Fibroblast of skin of right quadriceps (primary cell): ENCODE results near the gene CATSPERZ.

Source experiments
- DNase-seq: peaks from one replicate; pipeline ENCODE4 v3.0.0-alpha.2; 2013

The CATSPERZ gene

DNA sequence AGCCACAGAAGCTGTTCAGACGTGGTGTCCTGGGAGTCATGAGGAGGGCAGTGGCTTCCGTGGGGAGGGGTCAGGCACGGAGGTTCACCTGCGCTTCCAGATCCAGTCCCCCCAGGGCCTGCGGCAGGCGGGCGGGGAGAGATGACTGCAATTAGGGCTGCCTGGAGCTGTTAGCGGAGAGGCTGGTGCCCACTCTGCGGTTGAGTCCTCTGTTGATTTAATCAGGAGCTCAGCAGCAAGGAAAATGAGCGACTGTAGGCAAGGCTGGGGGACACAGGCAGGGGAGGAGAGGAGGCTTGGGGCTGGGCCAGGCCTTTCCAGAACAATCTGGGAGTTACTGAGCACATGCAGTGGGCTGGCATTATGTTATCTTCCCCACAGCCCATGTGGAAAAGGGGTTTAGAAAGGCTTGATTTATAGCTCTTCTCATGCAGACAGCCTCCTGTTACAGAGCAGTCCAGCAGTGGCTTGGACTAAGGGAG lies 35.7 kb upstream of the CATSPERZ start:
- DNase-seq: no peak

DNA sequence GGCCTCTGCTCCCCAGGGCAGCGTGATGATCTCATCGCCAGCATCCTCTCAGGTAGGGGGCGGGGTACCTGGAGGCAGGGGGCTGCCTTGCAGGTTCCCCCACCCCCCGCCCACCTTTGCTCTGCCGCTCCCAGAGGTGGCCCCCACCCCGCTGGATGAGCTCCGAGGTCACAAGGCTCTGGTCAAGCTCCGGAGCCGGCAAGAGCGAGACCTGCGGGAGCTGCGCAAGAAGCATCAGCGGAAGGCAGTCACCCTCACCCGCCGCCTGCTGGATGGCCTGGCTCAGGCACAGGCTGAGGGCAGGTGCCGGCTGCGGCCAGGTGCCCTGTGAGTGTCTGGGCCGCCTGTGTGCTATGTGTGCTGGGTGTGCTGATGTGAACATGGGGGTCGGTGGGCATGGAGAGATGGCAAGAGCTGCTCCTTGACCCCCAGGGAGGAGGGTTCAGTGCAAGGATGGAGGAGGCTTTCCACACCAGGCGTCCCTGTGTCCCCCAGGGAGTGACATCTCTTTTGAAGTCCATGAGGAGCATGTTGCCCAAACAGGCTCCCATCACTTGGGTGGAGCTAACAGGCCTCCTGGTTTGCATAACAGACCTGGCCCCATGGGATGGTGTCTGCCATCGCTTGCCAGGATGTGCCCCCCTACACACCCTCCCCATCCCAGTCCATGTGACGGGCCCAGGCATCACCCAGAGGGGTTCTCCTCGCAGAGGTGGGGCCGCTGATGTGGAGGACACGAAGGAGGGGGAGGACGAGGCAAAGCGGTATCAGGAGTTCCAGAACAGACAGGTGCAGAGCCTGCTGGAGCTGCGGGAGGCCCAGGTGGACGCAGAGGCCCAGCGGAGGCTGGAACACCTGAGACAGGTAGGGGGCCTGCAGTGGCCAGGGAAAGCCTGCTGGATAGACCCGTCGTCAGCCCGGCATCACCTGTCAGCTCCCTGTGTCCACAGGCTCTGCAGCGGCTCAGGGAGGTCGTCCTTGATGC lies 34.7 kb upstream of the CATSPERZ start:
- DNase-seq: no peak

DNA sequence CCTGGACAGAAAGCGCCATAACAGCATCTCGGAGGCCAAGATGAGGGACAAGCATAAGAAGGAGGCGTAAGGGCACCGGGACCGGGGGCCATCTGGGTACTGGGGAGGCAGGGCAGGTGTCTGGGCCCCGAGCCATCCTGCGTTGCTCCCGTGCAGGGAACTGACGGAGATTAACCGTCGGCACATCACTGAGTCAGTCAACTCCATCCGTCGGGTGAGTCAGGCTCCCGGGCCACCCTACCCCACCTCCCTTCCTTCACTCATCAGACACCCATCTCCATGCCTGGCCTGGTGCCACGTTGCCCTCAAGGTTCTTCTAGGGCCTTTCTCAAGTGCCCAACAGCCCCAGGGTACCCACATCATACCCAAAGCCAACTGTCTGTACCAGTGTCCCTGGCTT lies 33.8 kb upstream of the CATSPERZ start:
- no peak for DNase-seq

DNA sequence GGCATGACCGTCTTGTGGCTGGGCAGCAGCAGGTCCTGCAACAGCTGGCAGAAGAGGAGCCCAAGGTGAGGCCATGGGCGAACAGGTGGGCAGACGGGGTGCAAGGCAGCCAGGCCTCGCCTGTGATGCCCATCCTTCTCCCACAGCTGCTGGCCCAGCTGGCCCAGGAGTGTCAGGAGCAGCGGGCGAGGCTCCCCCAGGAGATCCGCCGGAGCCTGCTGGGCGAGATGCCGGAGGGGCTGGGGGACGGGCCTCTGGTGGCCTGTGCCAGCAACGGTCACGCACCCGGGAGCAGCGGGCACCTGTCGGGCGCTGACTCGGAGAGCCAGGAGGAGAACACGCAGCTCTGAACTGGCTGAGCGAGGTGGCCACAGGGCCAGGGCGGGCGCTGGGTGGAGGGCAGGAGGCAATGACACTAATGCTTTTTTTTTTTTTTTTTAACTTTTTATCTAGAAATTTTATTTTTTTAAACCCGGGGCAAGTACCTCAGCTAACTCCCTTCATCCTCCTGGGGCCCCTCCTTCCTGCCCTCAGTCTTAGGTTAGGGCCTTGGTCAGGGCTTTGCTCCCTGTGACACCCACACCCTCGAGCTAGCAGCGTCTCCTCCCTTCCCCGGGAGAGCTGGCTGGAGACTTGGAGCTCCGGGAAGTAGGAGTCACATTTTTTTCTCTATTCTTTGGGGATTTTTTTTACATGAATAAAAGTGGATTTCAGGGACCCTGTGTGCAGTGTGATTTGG lies 32.8 kb upstream of the CATSPERZ start:
- no peak for DNase-seq

DNA sequence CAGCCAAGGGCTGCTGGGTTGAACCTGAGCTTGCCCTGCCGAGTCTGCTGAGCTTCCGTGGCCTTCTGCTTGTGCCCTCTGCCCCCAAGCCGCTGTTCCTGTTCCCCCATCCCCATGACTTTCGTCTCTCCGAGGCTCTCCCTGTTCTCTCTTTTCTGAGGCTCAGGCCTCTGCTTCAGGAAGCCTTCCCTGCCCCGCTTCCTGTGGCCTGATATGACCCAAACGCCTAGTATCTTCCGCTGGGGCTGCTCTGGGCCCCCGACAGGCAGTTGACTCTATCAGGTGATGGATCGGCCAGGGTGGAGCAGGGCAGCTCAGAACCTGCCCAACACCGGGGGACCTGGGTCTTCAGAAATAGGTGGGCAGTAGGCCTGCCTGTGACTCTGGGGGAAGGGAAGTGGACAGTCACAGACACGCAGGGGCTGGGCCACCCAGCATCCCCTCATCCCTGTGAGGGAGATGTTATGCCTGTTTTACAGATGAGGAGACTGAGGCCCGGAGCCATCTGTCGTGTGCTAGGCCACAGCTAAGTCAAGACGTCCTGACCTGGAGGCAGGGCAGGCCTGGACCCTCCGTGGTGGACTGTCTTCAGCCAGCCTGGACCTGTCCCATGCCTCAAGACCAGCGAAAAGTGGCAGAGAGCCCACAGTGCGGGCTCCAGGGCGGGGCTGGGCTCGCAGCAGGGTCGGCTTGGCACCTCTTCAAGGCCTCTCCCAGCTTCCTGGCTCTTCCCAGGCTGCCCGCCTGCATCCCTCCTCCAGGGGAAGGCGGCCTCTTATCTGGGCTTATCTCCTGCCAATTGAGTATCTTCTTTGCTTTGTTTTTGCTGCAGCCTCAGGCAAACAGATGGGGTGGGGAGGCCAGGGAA lies 31.9 kb upstream of the CATSPERZ start:
- peak; percentile 31 for DNase-seq

DNA sequence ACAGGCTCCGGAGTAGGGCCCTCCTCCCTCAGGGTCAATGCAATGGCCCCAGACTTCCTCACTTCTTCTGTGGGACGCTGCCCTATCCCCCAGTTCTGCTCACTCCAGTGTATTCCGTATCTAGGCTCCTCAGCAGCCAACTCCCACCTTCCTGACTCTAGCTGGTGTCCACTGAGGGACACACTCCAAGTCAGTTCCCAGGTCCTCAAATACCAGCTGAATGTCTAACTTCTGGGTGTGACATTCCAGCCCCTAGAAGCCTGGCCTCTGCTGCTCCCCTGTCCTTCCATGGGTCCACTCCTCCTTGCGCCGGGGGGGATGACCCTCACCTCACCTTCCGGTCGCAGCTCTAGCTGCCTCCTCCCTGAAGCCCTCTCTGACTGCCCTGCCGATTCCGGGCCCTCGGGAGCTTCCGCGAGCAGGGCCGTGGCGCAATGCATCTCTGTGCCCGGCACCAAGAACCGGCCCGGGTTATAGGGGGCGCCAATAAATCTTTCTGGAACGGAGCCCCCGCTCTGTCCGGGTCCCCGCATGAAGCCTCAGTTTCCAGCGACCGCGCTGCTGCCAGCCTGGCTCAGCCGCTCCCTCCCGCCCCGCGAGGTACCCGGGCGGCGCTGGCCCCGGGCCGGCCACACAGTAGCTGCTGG lies 31.1 kb upstream of the CATSPERZ start:
- DNase-seq: peak; percentile 24

DNA sequence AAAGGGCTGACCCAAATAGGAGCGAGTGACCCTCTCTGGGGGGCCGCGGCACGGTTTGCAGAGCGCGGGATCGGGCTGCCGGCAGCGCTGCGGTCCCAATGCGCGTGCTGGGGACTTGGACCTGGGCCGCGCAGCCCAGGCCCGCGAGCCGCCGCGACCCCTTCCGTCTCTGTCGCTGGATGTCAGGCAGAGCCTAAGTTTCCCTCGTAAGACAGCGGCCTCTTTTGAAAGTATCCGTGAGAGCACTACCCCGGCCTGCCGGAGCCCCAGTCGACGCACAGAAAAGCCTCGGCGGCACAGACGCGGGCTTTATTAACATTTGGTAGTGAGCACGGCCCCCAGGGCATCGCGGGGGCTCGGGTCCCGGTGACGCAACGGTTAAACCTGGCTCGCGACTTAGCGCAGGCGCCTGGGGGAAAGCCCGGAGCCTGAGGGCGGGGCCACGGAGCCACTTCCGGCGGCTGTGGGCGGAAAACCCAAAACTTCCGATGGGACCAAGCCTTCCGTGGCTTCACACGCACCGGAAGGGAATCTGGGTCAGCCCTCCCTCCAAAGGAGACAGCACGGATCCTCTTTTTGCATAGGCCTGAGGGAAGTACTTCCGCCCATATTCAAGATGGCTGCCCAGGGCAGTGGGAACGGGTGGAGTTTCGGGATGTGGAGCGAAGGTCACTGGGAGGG lies 30.5 kb upstream of the CATSPERZ start:
- peak; percentile 100 for DNase-seq

DNA sequence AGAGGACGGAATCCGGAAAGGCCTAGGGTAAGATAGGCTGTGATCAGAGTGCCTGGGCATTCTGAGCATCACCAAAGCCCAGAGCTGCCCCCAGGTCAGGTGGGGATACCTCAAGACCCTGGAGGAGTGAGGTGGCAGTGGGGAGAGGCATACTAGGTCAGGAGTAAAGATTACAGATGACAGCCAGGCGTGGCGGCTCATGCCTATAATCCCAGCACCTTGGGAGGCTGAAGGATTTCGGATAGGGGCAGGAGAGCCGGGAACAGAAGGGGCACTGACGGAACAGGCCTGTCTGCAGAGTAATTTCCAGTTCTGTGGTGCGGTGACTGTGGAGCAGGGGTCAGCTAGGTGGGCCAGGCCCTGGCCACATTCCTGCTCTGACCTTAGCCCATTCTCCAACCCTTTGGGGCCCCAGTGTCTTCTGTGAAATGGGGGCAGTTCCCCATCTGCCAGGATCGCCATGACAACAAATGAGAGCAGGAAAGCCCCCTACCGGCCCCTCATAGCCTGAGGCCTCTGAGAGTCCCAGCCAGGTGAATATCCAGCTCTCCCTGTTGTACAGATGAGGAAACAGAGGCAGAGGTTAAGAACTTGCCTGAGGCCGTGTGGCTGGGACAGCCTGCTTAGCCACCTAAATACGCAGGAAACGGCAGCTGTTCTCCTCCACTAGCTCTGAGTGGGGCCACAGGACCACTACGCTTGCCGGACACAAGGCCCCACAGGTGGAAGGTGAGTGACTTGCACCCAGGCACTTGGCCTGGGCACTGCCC lies 24.9 kb upstream of the CATSPERZ start:
- DNase-seq: no peak

DNA sequence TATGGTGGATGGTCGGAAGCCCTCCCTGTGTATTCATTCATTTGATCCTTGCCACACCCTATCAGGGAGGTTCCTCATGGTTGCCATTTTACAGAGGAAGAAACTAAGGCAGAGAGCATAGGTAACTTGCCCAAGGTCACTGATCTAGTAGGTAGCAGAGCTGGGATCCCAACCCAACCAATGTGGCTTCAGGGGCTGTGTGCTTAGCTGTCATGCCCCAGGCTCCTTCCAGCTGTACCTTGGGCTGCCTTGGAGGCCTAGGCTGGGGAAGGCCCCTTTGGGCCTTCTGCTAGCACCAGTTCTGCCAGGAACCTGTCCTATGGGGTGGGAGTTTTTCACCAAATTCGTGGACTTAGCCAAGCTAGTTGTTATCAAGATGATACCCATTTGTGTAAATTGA lies 24.3 kb upstream of the CATSPERZ start:
- no peak for DNase-seq

DNA sequence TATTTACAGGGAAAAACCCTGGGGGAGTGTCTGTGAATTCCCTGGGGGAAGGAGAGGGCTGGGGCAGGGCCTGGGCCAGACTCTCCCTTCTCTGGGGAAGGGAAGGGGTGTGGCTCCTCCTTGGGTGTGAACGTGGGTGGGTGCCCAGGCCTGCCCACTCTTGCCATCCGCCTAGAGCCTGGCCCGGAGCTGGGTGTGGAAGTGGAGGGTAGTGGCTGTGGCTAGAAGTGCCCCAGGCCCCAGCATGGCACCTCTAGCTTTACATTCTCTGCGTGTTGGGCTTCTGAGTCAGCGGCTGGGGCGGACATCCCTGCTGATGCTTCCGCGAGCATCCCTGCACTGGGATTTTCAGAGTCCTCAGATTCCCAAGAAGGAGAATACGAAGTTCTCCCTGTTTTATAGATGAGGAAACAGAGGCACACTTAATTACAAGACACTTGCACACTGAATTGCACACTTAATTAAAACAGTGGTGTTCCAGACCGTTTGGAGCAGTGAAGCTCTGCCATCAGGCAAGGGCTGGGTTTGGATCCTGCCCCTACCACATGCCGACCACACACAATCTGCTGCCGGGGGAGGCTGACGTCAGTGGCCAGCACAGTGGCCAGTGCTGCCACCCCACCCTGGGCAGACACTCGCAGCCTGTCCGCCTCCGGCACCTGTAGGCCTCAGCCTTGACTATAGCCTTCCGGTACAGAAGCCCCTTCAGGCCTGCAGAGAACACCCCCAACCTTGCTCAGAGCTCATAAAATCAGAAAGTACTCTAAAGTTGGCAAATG lies 23.3 kb upstream of the CATSPERZ start:
- DNase-seq: no peak

DNA sequence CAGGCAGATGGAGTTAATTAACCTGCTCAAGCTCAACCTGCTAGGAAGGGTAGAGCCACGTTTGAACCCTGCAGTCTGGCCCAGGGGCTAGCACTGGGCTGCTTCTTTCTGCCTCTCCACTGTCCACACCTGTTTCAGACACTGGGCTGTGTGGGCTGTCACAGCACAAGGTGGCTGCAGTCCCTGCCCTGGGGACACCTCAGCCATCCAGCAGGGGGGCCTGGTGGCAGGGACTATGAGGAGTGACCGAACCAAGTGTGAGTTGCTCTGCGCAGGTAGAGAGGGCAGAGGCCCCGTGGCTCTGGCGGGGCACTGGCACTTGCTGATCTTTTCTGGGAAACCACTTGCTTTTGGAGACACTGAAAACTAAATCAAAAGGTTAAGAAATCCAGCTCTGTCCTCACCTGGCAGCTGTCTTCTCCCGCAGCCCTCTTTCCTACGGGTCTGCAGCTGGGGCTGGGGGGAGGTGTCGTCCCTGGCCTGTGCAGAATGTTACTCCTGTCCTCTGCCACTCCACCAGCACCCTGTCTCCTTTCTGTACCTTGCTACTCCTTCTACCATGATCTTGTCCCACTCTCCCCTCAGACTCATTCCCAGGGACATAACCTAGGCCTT lies 21.5 kb upstream of the CATSPERZ start:
- no peak for DNase-seq

DNA sequence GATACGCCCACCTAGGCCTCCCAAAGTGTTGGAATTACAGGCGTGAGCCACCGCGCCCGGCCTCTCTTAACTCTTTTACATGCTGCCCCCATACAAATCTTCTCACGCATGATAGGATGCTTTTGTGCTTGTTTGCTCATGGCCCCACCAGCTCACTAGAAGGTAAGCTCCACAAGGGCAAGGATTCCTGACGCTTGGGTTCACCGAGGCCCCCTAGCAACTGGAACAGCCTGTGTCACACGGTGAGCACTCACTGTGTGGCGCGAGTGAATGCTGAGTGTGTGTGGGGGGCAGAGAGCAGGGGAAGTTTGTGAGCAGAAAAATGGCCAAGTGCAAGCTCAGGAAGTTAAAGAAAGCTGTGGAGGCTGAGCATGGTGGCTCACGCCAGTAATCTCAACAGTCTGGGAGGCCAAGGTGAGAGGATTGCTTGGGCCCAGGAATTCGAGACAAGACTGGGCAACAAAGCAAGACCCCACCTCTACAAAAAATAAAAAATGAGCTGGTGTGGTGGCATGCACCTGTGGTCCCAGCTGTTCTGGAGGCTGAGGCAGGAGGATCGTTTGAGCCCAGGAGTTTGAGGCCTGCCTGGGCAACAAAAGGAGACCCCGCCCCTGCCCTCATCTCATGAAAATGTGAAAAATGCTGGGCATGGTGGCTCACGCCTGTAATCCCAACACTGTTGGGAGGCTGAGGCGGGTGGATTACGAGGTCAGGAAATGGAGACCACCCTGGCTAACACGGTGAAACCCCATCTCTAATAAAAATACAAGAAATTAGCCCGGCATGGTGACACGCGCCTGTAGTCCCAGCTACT lies 18.0 kb upstream of the CATSPERZ start:
- no peak for DNase-seq

DNA sequence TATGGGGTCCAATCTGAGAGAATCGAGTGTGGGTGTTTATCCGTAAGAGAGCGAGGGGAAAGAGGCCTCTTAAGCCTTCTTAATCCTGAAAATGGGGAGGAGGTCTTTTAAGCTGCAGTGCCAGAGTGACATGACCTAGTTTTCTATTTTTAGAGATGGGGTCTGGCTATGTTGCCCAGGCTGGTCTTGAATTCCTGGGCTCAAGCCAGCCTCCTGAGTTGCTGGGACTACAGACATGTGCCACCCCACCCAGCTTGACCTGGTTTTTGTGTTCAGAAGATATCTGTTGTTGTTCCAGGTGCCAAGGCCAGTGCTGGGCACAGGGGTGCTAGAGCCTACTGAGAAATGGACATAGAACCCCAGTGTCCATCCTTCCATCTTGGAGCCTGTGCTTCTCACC lies 17.1 kb upstream of the CATSPERZ start:
- DNase-seq: no peak

DNA sequence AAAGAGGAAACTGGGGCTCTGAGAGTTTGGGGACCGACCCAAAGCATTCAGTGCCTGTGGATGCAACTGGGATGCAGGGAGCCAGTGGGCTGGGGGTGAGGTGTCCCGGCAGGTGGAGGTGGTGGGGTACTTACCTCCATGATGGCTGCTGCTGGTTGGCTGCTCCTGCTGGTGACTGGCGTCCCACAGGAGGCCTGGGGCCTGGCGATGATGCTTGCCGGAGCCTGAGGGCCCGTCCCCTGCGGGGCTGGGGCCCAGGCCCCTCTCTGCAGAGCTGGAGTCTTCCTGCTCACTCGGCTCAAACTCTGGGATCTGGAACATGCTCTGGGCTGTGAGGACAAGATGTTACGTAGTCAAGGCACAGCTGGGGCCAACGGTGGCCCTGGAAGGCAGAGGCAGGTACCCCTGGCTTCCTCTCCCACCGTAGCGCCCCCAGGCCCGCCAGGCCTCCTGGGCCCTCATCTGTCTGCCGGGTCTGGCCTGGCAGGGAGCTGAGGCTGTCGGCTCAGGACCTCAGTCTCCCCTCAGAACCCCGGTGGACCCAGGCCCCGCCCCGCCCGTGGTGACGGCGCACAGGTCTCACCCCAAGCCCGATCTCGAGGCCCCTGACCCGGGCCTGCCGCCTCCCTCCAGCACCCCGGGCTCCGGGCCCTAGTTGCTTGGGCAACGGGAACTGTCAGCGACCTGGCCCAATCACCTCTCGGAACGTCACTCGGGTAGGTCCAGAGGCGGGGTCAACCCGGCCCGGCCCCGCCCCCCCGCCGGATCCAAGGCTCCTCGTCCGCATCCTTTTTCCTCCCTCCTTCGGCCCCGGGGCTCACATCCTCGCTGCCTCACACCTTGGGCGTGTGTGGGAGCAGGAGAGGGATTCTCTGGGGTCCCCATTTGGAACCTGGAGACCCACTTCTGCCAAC lies 15.9 kb upstream of the CATSPERZ start, which contains the start of gene BAD:
BAD (minus strand) TSS at position 618 of the 914 bp plus-strand sequence; CDS start at position 321, 297 bp downstream.
- peak; percentile 89 for DNase-seq

DNA sequence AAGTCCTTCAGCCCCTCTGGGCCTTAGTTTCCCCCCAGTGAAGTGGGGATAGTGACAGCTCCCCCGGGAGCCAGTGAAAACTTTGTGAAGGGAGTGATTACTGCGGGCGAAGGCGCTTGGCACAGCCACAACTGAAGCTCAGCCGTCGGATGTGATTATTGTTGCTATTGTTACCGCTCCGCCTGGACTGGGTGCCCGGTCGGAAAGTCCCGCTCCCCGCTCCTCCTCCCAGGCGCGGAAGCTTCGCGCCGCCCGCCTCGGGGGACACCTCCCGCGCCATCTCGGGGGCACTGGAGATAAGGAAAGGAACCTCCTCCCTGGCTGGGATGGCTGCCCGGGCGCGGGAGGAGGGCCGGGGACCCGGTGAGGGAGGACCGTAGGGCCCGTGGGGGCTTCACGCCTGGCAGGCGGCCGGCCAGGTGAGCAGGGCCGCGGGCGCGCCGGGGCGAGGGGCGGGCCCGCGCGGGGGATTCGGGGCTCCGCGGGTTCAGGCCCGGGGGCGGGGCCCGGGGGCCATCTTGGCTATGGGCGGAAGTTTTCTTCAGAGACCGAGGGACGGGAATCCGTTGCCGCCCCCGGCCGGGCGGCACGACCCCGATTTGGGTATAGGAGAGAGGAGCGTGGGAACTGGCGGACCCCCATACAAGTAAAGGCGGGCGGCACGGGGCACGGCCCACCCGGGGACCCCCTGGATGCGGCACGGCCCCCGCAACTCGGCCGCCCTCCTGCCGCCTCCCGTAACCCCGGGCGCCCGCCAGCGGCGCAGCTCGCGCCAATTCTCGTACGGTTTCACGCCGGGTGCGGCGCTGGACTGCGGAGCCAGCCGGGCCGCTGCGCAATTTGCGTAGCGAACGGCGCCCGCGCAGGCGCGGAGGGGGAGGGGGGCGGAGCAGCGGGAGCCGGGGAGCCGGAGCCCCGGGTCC lies 14.9 kb upstream of the CATSPERZ start, which contains the start of gene GPR137:
GPR137 (plus strand) TSS at position 887 of the 923 bp plus-strand sequence. CDS start 677 bp downstream, outside the sequence.
- DNase-seq: peak; percentile 65
